Aorta (tissue), 5 donors: ENCODE data around the gene FOXN3. TPM values are rescaled to one million over a fixed set of nuclear protein-coding genes. Genes with fewer than 3 reads are reported as not detected.
A peak's percentile ranks its signal among the peaks of the same experiment; 100 is the strongest.

Experiments
- ATAC-seq: fragments of 200-7000 bp; cut with Tn5 transposase; one replicate; pipeline ENCODE4 v1.9.1; 2022; ENCODE audit warnings: moderate library complexity; ENCODE audit not compliant: low FRiP score
- DNase-seq, 2 donors: peaks; one replicate each; pipeline ENCODE4 v3.0.0-alpha.2; 2020
- H3K27ac ChIP-seq, 2 donors: one replicate each; pipeline ENCODE4 v1.5.1; 2013; ENCODE audit warnings: low read length in 2 of 2, mild to moderate bottlenecking in 2 of 2, moderate library complexity in 2 of 2, control low read depth in 1 of 2, inconsistent platforms in 1 of 2, low read depth in 1 of 2
- H3K27me3 ChIP-seq, 2 donors: one replicate each; pipeline ENCODE4 v1.6.1; 2013; ENCODE audit warnings: control low read depth in 1 of 2, low read length in 1 of 2, mild to moderate bottlenecking in 1 of 2, moderate library complexity in 1 of 2; ENCODE audit not compliant: insufficient read depth in 2 of 2, control insufficient read depth in 1 of 2
- H3K36me3 ChIP-seq, 2 donors: one replicate each; pipeline ENCODE4 v1.6.1; 2013; ENCODE audit warnings: control low read depth in 1 of 2, low read length in 1 of 2, mild to moderate bottlenecking in 1 of 2; ENCODE audit not compliant: insufficient read depth in 2 of 2, control insufficient read depth in 1 of 2
- H3K4me1 ChIP-seq, 2 donors: one replicate each; pipeline ENCODE4 v1.6.1; 2013; ENCODE audit warnings: low read length in 2 of 2, control low read depth in 1 of 2, mild to moderate bottlenecking in 1 of 2, moderate library complexity in 1 of 2; ENCODE audit not compliant: insufficient read depth in 2 of 2, control insufficient read depth in 1 of 2
- H3K4me3 ChIP-seq, 2 donors: one replicate each; pipeline ENCODE4 v1.5.1; 2013; ENCODE audit warnings: low read length in 2 of 2, control low read depth in 1 of 2, mild to moderate bottlenecking in 1 of 2
- H3K9me3 ChIP-seq: one replicate; pipeline ENCODE4 v1.6.1; 2013; ENCODE audit warnings: mild to moderate bottlenecking, low read length; ENCODE audit not compliant: control insufficient read depth
- WGBS, 2 donors: extraction: QIAGEN DNeasy Blood & Tissue Kit; methylation state at CpG; one replicate each; pipeline ENCODE4 v1.1.7; 2013; 5-methylcytosine and 5-hydroxymethylcytosine counted together
- intact Hi-C, 2 donors: fragments of 100-400 bp; cut with DNase I; formaldehyde crosslinking; loops; one replicate each; pipeline versions ENCODE4 v1.14.2 to v1.15.0; 2022
- polyA plus RNA-seq, 2 donors: library from polyadenylated mRNA; stranded (reverse); fragments of 200-250 nt; gene quantifications; one replicate each; pipeline ENCODE4 v1.2.3, GENCODE V29; 2013
- total RNA-seq, 2 donors: library from RNA; stranded (reverse); fragmentation: NEBNext Ultra II Directional; extraction: Animal tissue kit (Norgen Biotek cat#: 25700); gene quantifications; one replicate each; pipeline ENCODE4 v1.2.1, GENCODE V29; 2021
- donor health status: healthy with polysubstance abuse.
- donor health status: Bipolar disorder and iron deficiency.
- donor health status: DM: no; HTN: no; CAD: no.
- donor health status: DM: no; HTN: no; CAD: no.
- donor health status: DM: yes; HTN: yes; CAD: no.

Gene FOXN3
- total and polyA plus RNA-seq, 4 donors = 21.4 to 225 (median 101) TPM

DNA sequence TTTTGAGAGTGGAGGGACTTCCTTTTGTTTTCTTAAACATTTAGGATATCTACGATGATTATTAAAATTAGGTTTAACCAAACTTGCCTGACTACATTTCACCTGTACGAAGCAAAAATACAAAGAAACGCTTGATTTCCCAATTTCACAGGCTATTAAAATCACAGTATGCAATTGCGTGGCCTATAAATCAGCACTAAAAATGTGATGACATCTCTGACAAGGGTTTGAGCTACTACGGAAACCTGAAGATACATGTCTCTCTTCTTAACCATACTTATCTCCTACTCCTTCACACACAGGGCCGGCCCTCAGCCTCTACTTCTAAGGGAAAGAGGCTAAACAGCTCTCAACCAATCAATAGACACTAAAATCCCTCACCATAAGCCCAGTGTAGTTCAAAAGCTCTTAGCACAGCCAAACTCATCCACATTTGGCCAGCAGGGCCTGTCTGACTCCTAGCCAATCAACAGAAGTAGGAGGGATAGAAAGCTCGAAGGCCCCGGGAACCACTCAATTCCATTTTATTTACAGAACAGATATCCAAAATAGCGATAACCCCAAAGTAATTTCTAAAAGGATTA lies 137.3 kb downstream of the FOXN3 start:
- intact Hi-C loops = no loop called here
- no peak overlapping the region for H3K4me3 ChIP-seq
- 77 to 84% methylated on average over 9 of the region's 9 CpGs for WGBS, 2 donors
- no peak for DNase-seq
- peaks cover 0 to 2% of the 10 kb centered on the region in 2 donors for H3K36me3 ChIP-seq
- H3K27ac ChIP-seq = no peak overlapping the region
- ATAC-seq = no peak
- no peaks in the 10 kb centered on the region for H3K9me3 ChIP-seq
- H3K4me1 ChIP-seq = peaks cover 0 to 10% of the 10 kb centered on the region in 2 donors
- H3K27me3 ChIP-seq = no peaks in the 10 kb centered on the region

DNA sequence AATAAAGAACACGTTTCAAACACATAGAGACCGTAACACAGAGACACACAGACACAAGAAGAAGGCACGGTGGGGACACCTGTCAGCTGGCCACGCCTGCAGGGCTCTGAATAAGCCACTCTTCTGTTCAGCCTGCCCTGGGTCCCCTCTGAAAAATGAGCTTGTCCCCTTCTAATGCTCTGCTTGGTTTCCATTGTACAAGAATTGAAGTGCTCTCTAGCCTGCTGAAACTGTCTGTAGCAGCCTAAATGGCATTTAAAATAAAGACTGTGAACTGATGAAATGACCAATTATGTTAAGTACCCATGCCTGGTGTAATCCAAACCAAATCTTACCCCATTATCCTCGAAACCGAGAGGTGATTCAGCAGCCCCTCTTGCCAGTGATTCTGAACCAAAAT lies 139.8 kb downstream of the FOXN3 start:
- H3K27ac ChIP-seq = no peak overlapping the region
- 93 to 96% methylated on average over 6 of the region's 6 CpGs for whole genome bisulfite sequencing, 2 donors
- no peaks in the 10 kb centered on the region for H3K9me3 ChIP-seq
- ATAC-seq (no peak), DNase-seq (no peak)
- H3K36me3 ChIP-seq = peaks cover 0 to 2% of the 10 kb centered on the region in 2 donors
- intact Hi-C loops = no loop called here
- H3K4me1 ChIP-seq = peaks cover 0 to 5% of the 10 kb centered on the region in 2 donors
- H3K27me3 ChIP-seq = no peaks in the 10 kb centered on the region
- H3K4me3 ChIP-seq = no peak overlapping the region

DNA sequence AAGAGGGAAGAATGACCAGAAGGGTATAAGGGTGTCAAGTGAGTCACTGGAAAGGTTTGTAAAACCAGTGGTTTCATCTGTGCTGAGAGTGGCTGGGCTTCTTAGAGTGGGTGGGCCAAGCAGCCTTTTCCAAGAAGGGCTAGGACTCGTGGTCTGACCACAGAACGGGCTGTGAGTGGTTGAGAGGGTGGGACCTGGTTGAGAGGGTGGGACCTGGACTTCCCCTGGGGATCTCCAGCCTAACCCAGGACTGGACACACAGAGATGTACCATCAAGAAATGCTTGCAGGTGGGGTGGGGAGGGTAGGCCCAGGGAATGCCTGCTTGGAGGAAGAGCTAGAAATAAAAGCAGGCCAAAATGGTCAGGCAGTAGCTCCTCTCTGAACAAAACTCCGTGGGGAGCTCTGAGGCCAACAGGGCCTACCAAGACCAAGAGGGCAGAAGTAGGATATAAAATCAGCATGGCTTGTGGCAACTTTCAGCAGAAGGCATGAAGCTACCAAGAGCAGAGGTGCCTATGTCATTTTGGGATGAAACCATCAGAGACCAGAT lies 140.5 kb downstream of the FOXN3 start:
- ATAC-seq = no peak
- Histone ChIP-seq H3K27ac (no peak overlapping the region), H3K27me3 (no peaks in the 10 kb centered on the region), H3K4me3 (no peak overlapping the region), H3K36me3 (peaks cover 0 to 2% of the 10 kb centered on the region in 2 donors), H3K4me1 (peaks cover 0 to 3% of the 10 kb centered on the region in 2 donors), H3K9me3 (no peaks in the 10 kb centered on the region)
- DNase-seq = no peak
- intact Hi-C loops = no loop called here
- 79 to 88% methylated on average over 3 of the region's 3 CpGs for WGBS, 2 donors

DNA sequence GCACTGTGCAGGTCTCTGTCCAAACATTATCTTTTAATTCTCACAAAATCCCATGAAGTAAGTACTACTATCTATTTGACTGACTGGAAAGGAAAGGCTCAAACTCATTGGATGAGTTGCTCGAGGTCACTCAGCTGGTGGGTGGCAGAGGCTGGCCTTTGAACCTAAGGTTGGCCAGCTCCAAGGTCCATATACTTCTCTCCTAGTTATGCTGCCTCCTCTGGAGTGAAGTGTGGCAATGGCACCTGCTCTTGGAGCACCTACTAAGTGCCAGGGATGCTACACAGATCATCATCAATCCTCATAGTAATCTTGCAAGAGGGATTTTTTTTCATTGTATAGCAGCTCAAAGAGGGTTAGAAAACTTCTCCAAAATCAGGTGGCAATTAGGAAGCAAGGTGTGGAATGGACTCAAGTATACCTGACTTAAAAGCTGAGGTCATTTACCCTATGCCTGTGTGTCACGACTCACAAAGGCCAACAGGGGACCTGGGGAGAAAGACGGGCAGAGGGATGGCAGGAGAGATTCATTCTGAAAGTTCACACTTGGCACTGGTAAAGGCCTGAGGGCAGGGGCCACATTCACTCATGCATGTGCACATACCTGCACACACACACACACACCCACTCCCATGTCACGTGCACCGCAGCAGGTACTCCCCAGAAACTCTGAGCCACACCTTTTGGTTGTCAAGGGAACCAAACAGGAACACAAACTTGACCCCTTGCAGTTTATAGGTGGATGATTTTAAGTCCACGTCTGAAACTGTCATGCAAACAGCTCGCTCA lies 146.4 kb downstream of the FOXN3 start:
- no peak overlapping the region for H3K27ac ChIP-seq
- intact Hi-C loops = no loop called here
- no peak for ATAC-seq
- DNase-seq = no peak
- H3K27me3 ChIP-seq = no peaks in the 10 kb centered on the region
- no peaks in the 10 kb centered on the region for H3K36me3 ChIP-seq
- peaks cover 2 to 14% of the 10 kb centered on the region in 2 donors for H3K4me1 ChIP-seq
- no peak overlapping the region for H3K4me3 ChIP-seq
- no peaks in the 10 kb centered on the region for H3K9me3 ChIP-seq
- 77 to 81% methylated on average over 7 of the region's 7 CpGs for WGBS, 2 donors

- 45 to 49% methylated on average over 6 of the region's 6 CpGs for WGBS, 2 donors
- Histone ChIP-seq H3K27ac (peak overlapping the region; percentile 21 to 62), H3K36me3 (no peaks in the 10 kb centered on the region), H3K4me1 (peaks cover 2 to 14% of the 10 kb centered on the region in 2 donors), H3K4me3 (no peak overlapping the region), H3K9me3 (no peaks in the 10 kb centered on the region), H3K27me3 (no peaks in the 10 kb centered on the region)
- intact Hi-C loops = no loop called here
- no peak for DNase-seq
- ATAC-seq = no peak
Observed at GRCh38 chr14:89269404-89269803, 147.6 kb downstream of the FOXN3 start.

- WGBS, 2 donors = 38 to 43% methylated on average over 5 of the region's 5 CpGs
- no peak for DNase-seq
- intact Hi-C loops = no loop called here
- ATAC-seq = peak; percentile 31
- Histone ChIP-seq H3K9me3 (no peaks in the 10 kb centered on the region), H3K27me3 (no peaks in the 10 kb centered on the region), H3K36me3 (no peaks in the 10 kb centered on the region), H3K27ac (peak overlapping the region; percentile 62 to 84), H3K4me3 (no peak overlapping the region), H3K4me1 (peaks cover 2 to 14% of the 10 kb centered on the region in 2 donors)
Observed at GRCh38 chr14:89268514-89268913, 148.5 kb downstream of the FOXN3 start.

GRCh38 chr14:89267656-89268055 lies 149.4 kb downstream of the FOXN3 start:
- WGBS, 2 donors = 12 to 22% methylated on average over 5 of the region's 5 CpGs
- Histone ChIP-seq H3K4me3 (no peak overlapping the region), H3K9me3 (no peaks in the 10 kb centered on the region), H3K4me1 (peaks cover 2 to 14% of the 10 kb centered on the region in 2 donors), H3K36me3 (no peaks in the 10 kb centered on the region), H3K27ac (peak overlapping the region in 1 of 2 donors; percentile 44), H3K27me3 (no peaks in the 10 kb centered on the region)
- intact Hi-C loops = no loop called here
- ATAC-seq (peak; percentile 68), DNase-seq (peak; percentile 61 to 88)

DNA sequence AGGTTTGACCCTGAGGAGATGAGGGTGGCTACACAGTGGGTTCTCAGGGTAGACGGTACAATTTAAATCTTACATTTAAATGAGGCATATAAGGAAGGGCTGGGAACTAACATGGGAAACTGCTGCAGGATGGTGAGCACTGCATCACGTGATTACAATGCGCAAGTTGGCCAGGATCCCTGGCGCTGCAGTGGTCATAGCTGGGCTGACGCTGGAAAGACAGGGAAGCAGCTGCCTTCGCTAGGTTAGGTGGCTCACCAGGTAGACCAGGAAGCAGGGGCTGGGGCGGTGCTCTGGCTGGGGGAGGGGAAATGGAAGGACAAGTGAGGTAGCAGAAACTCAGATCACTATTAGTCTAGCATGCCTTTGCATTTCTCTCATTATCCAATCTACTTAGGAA lies 149.9 kb downstream of the FOXN3 start:
- peak overlapping the region; percentile 91 to 95 for H3K27ac ChIP-seq
- intact Hi-C loops = no loop called here
- H3K36me3 ChIP-seq = no peaks in the 10 kb centered on the region
- H3K9me3 ChIP-seq = no peaks in the 10 kb centered on the region
- ATAC-seq = no peak
- H3K27me3 ChIP-seq = no peaks in the 10 kb centered on the region
- H3K4me3 ChIP-seq = no peak overlapping the region
- DNase-seq = peak in 1 of 2 donors; percentile 73
- 66 to 74% methylated on average over 7 of the region's 7 CpGs for WGBS, 2 donors
- peaks cover 2 to 14% of the 10 kb centered on the region in 2 donors for H3K4me1 ChIP-seq
